GM12878 (cell line): Measurements from ENCODE around the gene ZNF225. TPM values are rescaled to one million over a fixed set of nuclear protein-coding genes. Genes with fewer than 3 reads are reported as not detected.

Experiments used
- ATF7 ChIP-seq: fragments of 450-650 bp; IDR thresholded peaks from 2 replicates; pipeline ENCODE4 v1.6.1; 2016; ENCODE audit warnings: low read depth, mild to moderate bottlenecking
- CBFB ChIP-seq: IDR thresholded peaks from 2 replicates; pipeline ENCODE4 v1.6.1; 2016; ENCODE audit warnings: antibody characterized with exemption, low read depth
- CEBPB ChIP-seq, 2 experiments: fragments of 150-350 bp in 1 of 2; IDR thresholded peaks; 2 replicates each; pipeline ENCODE4 v1.6.1; 2012 to 2014; ENCODE audit warnings: low read depth in 2 of 2, low read length in 2 of 2, borderline replicate concordance in 1 of 2, inconsistent platforms in 1 of 2
- CUX1 ChIP-seq: IDR thresholded peaks from 2 replicates; pipeline ENCODE4 v1.6.1; 2012; ENCODE audit warnings: improper control_type of control experiment, low read depth, low read length; ENCODE audit not compliant: insufficient replicate concordance
- E2F8 ChIP-seq: fragments of 450-650 bp; IDR thresholded peaks from 2 replicates; pipeline ENCODE4 v1.6.1; 2018; ENCODE audit warnings: mild to moderate bottlenecking, low read depth, moderate library complexity; ENCODE audit not compliant: partially characterized antibody
- EED ChIP-seq: sonication (generic); IDR thresholded peaks from 2 replicates; pipeline ENCODE4 v1.6.1; 2016; ENCODE audit warnings: antibody characterized with exemption, low read depth
- ELK1 ChIP-seq: IDR thresholded peaks from 2 replicates; pipeline ENCODE4 v1.6.1; 2012; ENCODE audit warnings: low read depth, low read length, improper control_type of control experiment
- GABPA ChIP-seq: IDR thresholded peaks from 2 replicates; pipeline ENCODE4 v1.6.1; 2014; ENCODE audit warnings: antibody characterized with exemption, low read depth, mild to moderate bottlenecking, inconsistent platforms
- HCFC1 ChIP-seq: fragments of 150-350 bp; IDR thresholded peaks from 2 replicates; pipeline ENCODE4 v1.6.1; 2014; ENCODE audit warnings: low read length
- IKZF1 ChIP-seq: fragments of 450-650 bp; conservative IDR thresholded peaks from 2 replicates; pipeline ENCODE4 v1.6.1; 2017; ENCODE audit warnings: antibody characterized with exemption, mild to moderate bottlenecking
- IKZF2 ChIP-seq, 2 experiments: fragments of 450-650 bp; IDR thresholded peaks; 2 replicates each; pipeline ENCODE4 v1.6.1; 2017; ENCODE audit warnings: mild to moderate bottlenecking in 2 of 2, moderate library complexity in 2 of 2
- KAT2A ChIP-seq: conservative IDR thresholded peaks from 2 replicates; pipeline ENCODE4 v1.6.1; 2011; ENCODE audit warnings: low read depth, low read length; ENCODE audit not compliant: control insufficient read depth
- MTA3 ChIP-seq: IDR thresholded peaks from 2 replicates; pipeline ENCODE4 v1.6.1; 2012; ENCODE audit warnings: low read length, inconsistent platforms, borderline replicate concordance
- POLR2A ChIP-seq: IDR thresholded peaks from 2 replicates; pipeline ENCODE4 v1.6.1; 2011; ENCODE audit warnings: low read depth, mild to moderate bottlenecking, low read length
- SKIL ChIP-seq: fragments of 450-650 bp; IDR thresholded peaks from 2 replicates; pipeline ENCODE4 v1.6.1; 2017; ENCODE audit warnings: mild to moderate bottlenecking, low read depth, inconsistent platforms; ENCODE audit not compliant: poor library complexity, severe bottlenecking
- SPI1 ChIP-seq: IDR thresholded peaks from 2 replicates; pipeline ENCODE4 v1.6.1; 2011; ENCODE audit warnings: low read depth, mild to moderate bottlenecking, low read length, moderate library complexity, borderline replicate concordance; ENCODE audit not compliant: insufficient read depth
- TCF12 ChIP-seq: IDR thresholded peaks from 2 replicates; pipeline ENCODE4 v1.6.1; 2011; ENCODE audit warnings: low read depth, mild to moderate bottlenecking, low read length
- ZNF274 ChIP-seq: IDR thresholded peaks from one replicate; pipeline ENCODE4 v1.8.0; 2011; ENCODE audit not compliant: insufficient read length, insufficient read depth
- polyA plus RNA-seq, 11 experiments: library from polyadenylated mRNA; depleted of rRNA in 4 of 11; unstranded in 6 of 11; stranded (reverse) in 5 of 11; fragments of >200 nt; fragmentation: Nextera tagmentation in 4 of 11; fragmentation: Illumina TruSeq in 1 of 11; extraction: Ambion mirVana in 4 of 11; extraction: Trizol in 1 of 11; gene quantifications; 1 replicate in 1 of 11; 2 replicates in 10 of 11; pipeline versions ENCODE4 v1.2.1 to v1.2.3, GENCODE V29; 2011 to 2016; ENCODE audit warnings: inconsistent platforms in 2 of 11, missing spikeins in 2 of 11, low read depth in 1 of 11
- total RNA-seq, 4 experiments: library from RNA; depleted of rRNA in 3 of 4; stranded (reverse); fragments of >200 nt in 3 of 4; fragmentation: Illumina TruSeq in 1 of 4; extraction: Trizol in 1 of 4; gene quantifications; 2 replicates each; pipeline versions ENCODE4 v1.2.1 to v1.2.3, GENCODE V29; 2013 to 2021

ZNF225 gene
- total and polyA plus RNA-seq, 10 of the 15 experiments (the other 5 are each of a cell fraction or from before 2014, with no cell fraction given): 1.3 to 4.4 (median 2.6) TPM

- TF ChIP-seq EED: peak; percentile 67
- TF ChIP-seq IKZF2 (IDR thresholded peaks at IDR 0.05): peak; percentile 67 to 68; a peak in 2 of 4 replicates
- no peak for TF ChIP-seq ZNF274
- TF ChIP-seq CBFB: peak; percentile 32; the same call in 1 of the 2 replicates
- TF ChIP-seq CEBPB (IDR thresholded peaks at IDR 0.05; ENCODE audit: borderline replicate concordance in 1 of 2, low read depth in 2 of 2, low read length in 2 of 2): no peak
- TF ChIP-seq MTA3: no peak; the same call in 1 of the 2 replicates
- TF ChIP-seq SPI1: peak; percentile 76
- peak; percentile 66 for TF ChIP-seq ATF7
- TF ChIP-seq GABPA: peak; percentile 97
- TF ChIP-seq E2F8: peak; percentile 72
- no peak for TF ChIP-seq KAT2A
- TF ChIP-seq CUX1: no peak
- TF ChIP-seq IKZF1: peak; percentile 98
- peak; percentile 48; the same call in 1 of the 2 replicates for TF ChIP-seq TCF12
- TF ChIP-seq HCFC1: peak; percentile 97
- no peak for TF ChIP-seq SKIL
- peak; percentile 85 for TF ChIP-seq POLR2A
- TF ChIP-seq ELK1: peak; percentile 95
Measured at GRCh38 chr19:44164673-44165512, 51.7 kb downstream of the ZNF225 start, which contains the start of gene ZNF226 (continued).
